LNCaP clone FGC (cell line): Measurements from ENCODE around the gene METTL15.

ENCODE experiments used
- DNase-seq: peaks from one replicate; pipeline ENCODE4 v3.0.0-alpha.2; 2011; ENCODE audit warnings: low read depth
- H3K4me3 ChIP-seq: 2 replicates; pipeline ENCODE4 v1.5.1; 2011; ENCODE audit warnings: mild to moderate bottlenecking, low read depth, low read length, control low read depth
- TF ChIP-seq, protein P1 (sequence below): IDR thresholded peaks from 2 replicates; pipeline ENCODE4 v1.5.1; 2012; ENCODE audit warnings: mild to moderate bottlenecking; ENCODE audit not compliant: control insufficient read depth, insufficient read depth; ENCODE audit errors: extremely low read depth

Gene METTL15

GRCh38 chr11:28231475-28231874 lies 123.3 kb downstream of the METTL15 start:
- no peak for DNase-seq
- H3K4me3 ChIP-seq = no peak overlapping the region
- TF ChIP-seq, protein P1, sequence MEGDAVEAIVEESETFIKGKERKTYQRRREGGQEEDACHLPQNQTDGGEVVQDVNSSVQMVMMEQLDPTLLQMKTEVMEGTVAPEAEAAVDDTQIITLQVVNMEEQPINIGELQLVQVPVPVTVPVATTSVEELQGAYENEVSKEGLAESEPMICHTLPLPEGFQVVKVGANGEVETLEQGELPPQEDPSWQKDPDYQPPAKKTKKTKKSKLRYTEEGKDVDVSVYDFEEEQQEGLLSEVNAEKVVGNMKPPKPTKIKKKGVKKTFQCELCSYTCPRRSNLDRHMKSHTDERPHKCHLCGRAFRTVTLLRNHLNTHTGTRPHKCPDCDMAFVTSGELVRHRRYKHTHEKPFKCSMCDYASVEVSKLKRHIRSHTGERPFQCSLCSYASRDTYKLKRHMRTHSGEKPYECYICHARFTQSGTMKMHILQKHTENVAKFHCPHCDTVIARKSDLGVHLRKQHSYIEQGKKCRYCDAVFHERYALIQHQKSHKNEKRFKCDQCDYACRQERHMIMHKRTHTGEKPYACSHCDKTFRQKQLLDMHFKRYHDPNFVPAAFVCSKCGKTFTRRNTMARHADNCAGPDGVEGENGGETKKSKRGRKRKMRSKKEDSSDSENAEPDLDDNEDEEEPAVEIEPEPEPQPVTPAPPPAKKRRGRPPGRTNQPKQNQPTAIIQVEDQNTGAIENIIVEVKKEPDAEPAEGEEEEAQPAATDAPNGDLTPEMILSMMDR = no peak

DNA sequence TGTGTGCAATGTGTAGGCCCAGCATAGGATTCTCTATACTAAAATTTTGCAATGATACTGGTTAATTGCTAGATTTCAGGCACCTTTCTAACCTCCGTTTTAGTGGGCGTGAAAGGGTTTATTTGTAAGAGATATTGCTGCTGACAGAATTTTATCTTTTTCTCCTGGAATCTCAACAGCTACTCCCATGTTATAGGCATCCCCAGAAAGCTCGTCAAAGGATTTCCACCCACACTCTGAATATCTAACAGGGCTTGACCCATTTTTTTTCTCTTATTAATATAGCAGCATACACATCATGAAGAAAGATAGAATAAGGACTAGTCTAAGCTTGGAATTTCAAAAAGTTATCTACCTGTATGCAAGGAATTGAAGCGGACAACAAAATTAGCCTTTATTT lies 124.5 kb downstream of the METTL15 start:
- H3K4me3 ChIP-seq = no peak overlapping the region
- TF ChIP-seq, protein P1 = no peak
- DNase-seq = no peak

DNA sequence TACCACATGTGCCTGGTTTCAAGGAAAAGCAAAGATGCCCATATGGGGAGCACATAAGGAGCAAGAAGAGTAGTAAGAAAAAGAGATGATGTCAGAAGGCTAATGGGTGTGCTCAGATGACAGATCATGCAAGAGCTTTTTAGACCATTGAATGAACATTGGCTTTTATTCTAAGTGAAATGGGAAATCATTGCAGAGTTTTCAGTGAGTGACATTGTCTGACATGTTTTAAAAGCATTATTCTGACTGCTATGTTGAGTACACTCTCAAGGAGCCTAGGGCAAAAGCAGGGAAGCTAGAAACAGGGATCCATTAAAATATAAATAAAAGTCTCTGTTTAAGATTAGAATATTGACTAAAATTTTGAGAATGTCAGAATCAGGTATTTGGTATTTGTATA lies 133.6 kb downstream of the METTL15 start:
- DNase-seq = no peak
- TF ChIP-seq, protein P1 = no peak
- no peak overlapping the region for H3K4me3 ChIP-seq

DNA sequence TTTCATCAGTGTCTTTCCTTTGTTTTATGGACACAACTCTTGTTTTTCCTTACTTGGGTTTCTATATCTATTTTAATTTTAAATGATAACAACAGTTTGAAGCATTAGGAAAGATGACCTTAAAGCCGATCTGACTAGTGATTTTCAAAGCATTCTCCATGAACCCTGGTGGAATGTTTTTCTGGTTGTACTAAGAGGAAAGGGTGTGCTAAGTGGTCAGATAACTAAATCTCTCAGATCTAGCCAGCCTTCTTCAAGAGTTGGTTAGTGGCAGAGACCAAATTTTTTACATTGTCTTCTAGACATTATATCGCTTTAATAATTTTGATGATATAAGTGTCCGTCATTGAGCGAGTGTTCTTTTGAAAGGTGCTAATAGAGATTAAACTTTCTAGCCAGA lies 134.4 kb downstream of the METTL15 start:
- TF ChIP-seq, protein P1 = no peak
- H3K4me3 ChIP-seq = no peak overlapping the region
- no peak for DNase-seq

DNA sequence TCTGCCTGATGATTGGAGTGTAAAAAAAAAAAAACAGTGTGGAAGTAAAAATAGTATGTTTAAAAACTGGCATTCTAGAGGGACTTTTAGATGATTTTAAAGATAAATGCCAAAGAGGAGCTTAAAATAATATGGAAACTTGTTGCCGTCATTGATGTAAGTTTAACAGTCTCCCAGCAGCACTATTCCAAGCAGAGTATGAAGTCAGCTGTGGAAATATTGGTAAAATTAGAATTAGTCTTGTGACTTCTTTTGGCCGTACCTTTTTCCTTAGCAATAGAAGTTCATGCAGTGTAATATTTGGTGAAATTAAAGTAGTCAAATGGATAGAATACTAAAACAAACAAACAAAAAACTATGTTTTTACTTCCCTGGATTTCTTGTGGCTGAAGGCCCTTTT lies 134.9 kb downstream of the METTL15 start:
- H3K4me3 ChIP-seq = no peak overlapping the region
- no peak for DNase-seq
- TF ChIP-seq, protein P1 = no peak

- TF ChIP-seq, protein P1 = no peak
- no peak overlapping the region for H3K4me3 ChIP-seq
- DNase-seq = no peak
These were observed 135.4 kb downstream of the METTL15 start for GRCh38 chr11:28243581-28243980.

DNA sequence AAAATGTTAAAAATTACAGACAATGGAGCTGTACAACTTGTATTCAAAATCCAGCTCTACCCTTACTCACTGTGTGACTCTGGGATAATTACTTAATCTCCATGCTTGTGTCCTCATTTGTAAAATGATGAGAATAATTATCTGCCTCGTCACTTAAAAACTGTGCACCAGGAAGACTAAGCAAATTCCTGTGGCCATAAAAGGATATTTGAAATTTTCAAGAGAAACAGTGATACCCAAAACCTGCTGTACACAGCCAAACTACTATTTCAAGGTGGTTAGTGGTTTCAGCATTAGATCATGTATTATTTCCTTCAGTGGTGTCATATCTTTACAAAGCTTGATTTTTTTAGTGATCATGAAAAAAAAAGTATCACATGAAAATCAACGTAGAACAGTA lies 136.9 kb downstream of the METTL15 start:
- no peak for DNase-seq
- TF ChIP-seq, protein P1 = no peak
- no peak overlapping the region for H3K4me3 ChIP-seq
